ENCODE measurements around the gene PPP1R9A. TPM values are rescaled to one million over a fixed set of nuclear protein-coding genes. Genes with fewer than 3 reads are reported as not detected.

PPP1R9A gene
- total RNA-seq, 1 experiment from 2014 or later = 13.5 TPM

GRCh38 chr7:95001258-95001657 lies 93.9 kb downstream of the PPP1R9A start:
- POLR2A ChIA-PET = no interaction called here
- Histone ChIP-seq H2AFZ (ENCODE audit: low read depth, low read length, poor library complexity, severe bottlenecking) (no peak overlapping the region), H3K4me3 (replicated peaks in 1 of 2; ENCODE audit: low read depth in 1 of 2, low read length in 2 of 2) (no peak overlapping the region), H3K9me2 (ENCODE audit: insufficient read depth) (no peaks in the 10 kb centered on the region), H3K9ac (ENCODE audit: low read length) (no peak overlapping the region), H3K79me2 (ENCODE audit: insufficient read depth, low read length) (no peaks in the 10 kb centered on the region), H3K9me3 (ENCODE audit: control insufficient read depth in 1 of 2, insufficient read depth in 1 of 2, low read depth in 1 of 2, low read length in 2 of 2) (no peaks in the 10 kb centered on the region), H3K27me3 (ENCODE audit: insufficient read depth, low read length) (no peaks in the 10 kb centered on the region), H3K4me1 (ENCODE audit: control insufficient read depth in 1 of 2, insufficient read depth in 2 of 2, low read length in 2 of 2) (no peaks in the 10 kb centered on the region), H3K27ac (ENCODE audit: low read depth, low read length) (no peak overlapping the region), H3K36me3 (ENCODE audit: control insufficient read depth in 1 of 2, insufficient read depth in 2 of 2, low read length in 2 of 2) (no peaks in the 10 kb centered on the region), H3K4me2 (ENCODE audit: low read length) (no peak overlapping the region), H4K20me1 (ENCODE audit: insufficient read depth) (no peaks in the 10 kb centered on the region)
- TF ChIP-seq ELF1 (IDR thresholded peaks at IDR 0.05; ENCODE audit: borderline replicate concordance, low read depth) (no peak), EZH2phosphoT487 (IDR thresholded peaks at IDR 0.05; ENCODE audit: borderline replicate concordance) (no peak), EGR1 (IDR thresholded peaks at IDR 0.05; ENCODE audit: low read depth) (no peak), EZH2 (IDR thresholded peaks at IDR 0.05) (no peak), CBX3 (IDR thresholded peaks at IDR 0.05; ENCODE audit: low read depth) (no peak), SRF (IDR thresholded peaks at IDR 0.05; ENCODE audit: low read depth) (no peak), TCF7L2 (IDR thresholded peaks at IDR 0.05; ENCODE audit: borderline replicate concordance, extremely low read depth, insufficient read depth, insufficient read length) (no peak), ZFX (IDR thresholded peaks at IDR 0.05) (no peak), REST (IDR thresholded peaks at IDR 0.05; ENCODE audit: low read depth) (no peak), ZBTB33 (IDR thresholded peaks at IDR 0.05; ENCODE audit: extremely low read depth, insufficient replicate concordance, low read length) (no peak), CTCF (IDR thresholded peaks at IDR 0.05 in 2 of 3, conservative IDR thresholded peaks at IDR 0.05 in 1 of 3; ENCODE audit: borderline replicate concordance in 1 of 3, insufficient read depth in 1 of 3, low read depth in 2 of 3, low read length in 2 of 3) (no peak), MAX (IDR thresholded peaks at IDR 0.05) (no peak), FOSL1 (IDR thresholded peaks at IDR 0.05; ENCODE audit: low read depth) (no peak), SIN3A (IDR thresholded peaks at IDR 0.05; ENCODE audit: low read depth) (no peak), SP1 (IDR thresholded peaks at IDR 0.05; ENCODE audit: low read depth) (no peak), ZNF274 (IDR thresholded peaks at IDR 0.05; ENCODE audit: low read depth, low read length) (no peak), RAD21 (IDR thresholded peaks at IDR 0.05; ENCODE audit: low read depth) (no peak)
- intact Hi-C loops (cut with micrococcal nuclease) = no loop called here
- DNase-seq (ENCODE audit: low read depth, low spot score) = no peak
- no peak for ATAC-seq
- BruUV-seq (replicated peaks) = no TSS peak
- RAD21 ChIA-PET (ENCODE audit: low non-redundant PET in 1 of 2, low total read pairs in 2 of 2, uncharacterized antibody in 2 of 2, unreplicated experiment in 2 of 2) = no interaction called here
- CTCF ChIA-PET = no interaction called here
